H9 (cell line): ENCODE data around the gene MRPS33. TPM values are rescaled to one million over a fixed set of nuclear protein-coding genes. Genes with fewer than 3 reads are reported as not detected.

Experiments
- DNase-seq: peaks from one replicate; pipeline ENCODE4 v3.0.0-alpha.2; 2017
- H2AFZ ChIP-seq: one replicate; pipeline ENCODE4 v1.6.1; 2013; ENCODE audit warnings: mild to moderate bottlenecking, low read length, control low read depth, moderate library complexity
- H2AK5ac ChIP-seq: 2 replicates; pipeline ENCODE4 v1.6.1; 2013; ENCODE audit warnings: low read length, control low read depth, mixed read lengths; ENCODE audit not compliant: insufficient read length
- H2BK120ac ChIP-seq: one replicate; pipeline ENCODE4 v1.6.1; 2013; ENCODE audit warnings: low read depth, mild to moderate bottlenecking, low read length, control low read depth, inconsistent platforms; ENCODE audit not compliant: poor library complexity, severe bottlenecking
- H2BK12ac ChIP-seq: 2 replicates; pipeline ENCODE4 v1.6.1; 2013; ENCODE audit warnings: low read length, control low read depth, mixed read lengths, low read depth; ENCODE audit not compliant: insufficient read length
- H2BK15ac ChIP-seq: 2 replicates; pipeline ENCODE4 v1.6.1; 2013; ENCODE audit warnings: low read depth, low read length, control low read depth
- H2BK20ac ChIP-seq: one replicate; pipeline ENCODE4 v1.6.1; 2013; ENCODE audit warnings: low read depth, mild to moderate bottlenecking, low read length, control low read depth, inconsistent platforms; ENCODE audit not compliant: poor library complexity, severe bottlenecking
- H2BK5ac ChIP-seq: 2 replicates; pipeline ENCODE4 v1.6.1; 2013; ENCODE audit warnings: low read length, control low read depth, mixed read lengths; ENCODE audit not compliant: insufficient read length
- H3K14ac ChIP-seq: 2 replicates; pipeline ENCODE4 v1.6.1; 2013; ENCODE audit warnings: low read length, control low read depth; ENCODE audit not compliant: insufficient read depth
- H3K18ac ChIP-seq: 2 replicates; pipeline ENCODE4 v1.6.1; 2013; ENCODE audit warnings: low read depth, mild to moderate bottlenecking, mixed read lengths, low read length, control low read depth; ENCODE audit not compliant: insufficient read length
- H3K23ac ChIP-seq: 2 replicates; pipeline ENCODE4 v1.6.1; 2013; ENCODE audit warnings: low read length, control low read depth, mixed read lengths, low read depth; ENCODE audit not compliant: insufficient read length
- H3K23me2 ChIP-seq: 2 replicates; pipeline ENCODE4 v1.6.1; 2013; ENCODE audit warnings: low read depth, mild to moderate bottlenecking, mixed read lengths, low read length, control low read depth; ENCODE audit not compliant: insufficient read length, poor library complexity, severe bottlenecking
- H3K27ac ChIP-seq: 2 replicates; pipeline ENCODE4 v1.5.1; 2013; ENCODE audit warnings: low read length, control low read depth, mixed read lengths, low read depth; ENCODE audit not compliant: insufficient read length
- H3K27me3 ChIP-seq: 2 replicates; pipeline ENCODE4 v1.6.1; 2013; ENCODE audit warnings: low read length, control low read depth, inconsistent platforms; ENCODE audit not compliant: insufficient read depth
- H3K4ac ChIP-seq: 2 replicates; pipeline ENCODE4 v1.6.1; 2013; ENCODE audit warnings: low read depth, mild to moderate bottlenecking, control low read depth, inconsistent platforms, low read length, moderate library complexity
- H3K4me1 ChIP-seq: 2 replicates; pipeline ENCODE4 v1.6.1; 2013; ENCODE audit warnings: low read length, control low read depth, inconsistent platforms; ENCODE audit not compliant: insufficient read depth
- H3K4me2 ChIP-seq: 2 replicates; pipeline ENCODE4 v1.6.1; 2013; ENCODE audit warnings: low read length, control low read depth, mixed read lengths; ENCODE audit not compliant: insufficient read length, insufficient read depth
- H3K56ac ChIP-seq: 2 replicates; pipeline ENCODE4 v1.6.1; 2013; ENCODE audit warnings: low read depth, mild to moderate bottlenecking, mixed read lengths, low read length, control low read depth; ENCODE audit not compliant: insufficient read length
- H3K79me1 ChIP-seq: 2 replicates; pipeline ENCODE4 v1.6.1; 2013; ENCODE audit warnings: low read depth, mild to moderate bottlenecking, moderate library complexity, low read length, control low read depth, inconsistent platforms; ENCODE audit not compliant: insufficient read depth, poor library complexity, severe bottlenecking
- H3K79me2 ChIP-seq: 2 replicates; pipeline ENCODE4 v1.6.1; 2013; ENCODE audit warnings: low read length, control low read depth, inconsistent platforms; ENCODE audit not compliant: insufficient read depth
- H3K9ac ChIP-seq: 2 replicates; pipeline ENCODE4 v1.6.1; 2013; ENCODE audit warnings: low read length, control low read depth, mixed read lengths; ENCODE audit not compliant: insufficient read length; ENCODE audit errors: extremely low read depth
- H3K9me3 ChIP-seq: one replicate; pipeline ENCODE4 v1.6.1; 2013; ENCODE audit warnings: low read depth, low read length, inconsistent platforms; ENCODE audit not compliant: control insufficient read depth
- H3T11ph ChIP-seq: one replicate; pipeline ENCODE4 v1.6.1; 2013; ENCODE audit warnings: mild to moderate bottlenecking, low read length, control low read depth, inconsistent platforms
- H4K20me1 ChIP-seq: one replicate; pipeline ENCODE4 v1.6.1; 2013; ENCODE audit not compliant: control insufficient read depth, insufficient read length, insufficient read depth
- H4K5ac ChIP-seq: 2 replicates; pipeline ENCODE4 v1.6.1; 2013; ENCODE audit warnings: low read depth, mild to moderate bottlenecking, mixed read lengths, low read length, control low read depth; ENCODE audit not compliant: insufficient read length
- H4K8ac ChIP-seq: replicated peaks from 2 replicates; pipeline ENCODE4 v1.6.1; 2013; ENCODE audit warnings: low read length, control low read depth, mixed read lengths, low read depth; ENCODE audit not compliant: insufficient read length
- H4K91ac ChIP-seq: 2 replicates; pipeline ENCODE4 v1.6.1; 2013; ENCODE audit warnings: low read depth, mild to moderate bottlenecking, moderate library complexity, mixed read lengths, low read length, control low read depth; ENCODE audit not compliant: insufficient read length
- H3K27ac Mint-ChIP-seq, 3 experiments: 2 replicates in 2 of 3; 3 replicates in 1 of 3; pipeline ENCODE4 v1.8.0; 2020 to 2021; ENCODE audit warnings: mixed read lengths in 3 of 3, mild to moderate bottlenecking in 1 of 3, moderate library complexity in 1 of 3
- H3K27me3 Mint-ChIP-seq: 2 replicates; pipeline ENCODE4 v1.8.0; 2021; ENCODE audit warnings: low read depth, mild to moderate bottlenecking, moderate library complexity, mixed read lengths
- H3K36me3 Mint-ChIP-seq, 3 experiments: 2 replicates in 2 of 3; 3 replicates in 1 of 3; pipeline ENCODE4 v1.8.0; 2020 to 2021; ENCODE audit warnings: low read depth in 3 of 3, mixed read lengths in 3 of 3; ENCODE audit not compliant: insufficient read depth in 1 of 3
- H3K4me1 Mint-ChIP-seq, 2 experiments: 2 replicates each; pipeline ENCODE4 v1.8.0; 2020; ENCODE audit warnings: mixed read lengths in 2 of 2
- H3K4me3 Mint-ChIP-seq, 2 experiments: 2 replicates in 1 of 2; 3 replicates in 1 of 2; pipeline ENCODE4 v1.8.0; 2020 to 2021; ENCODE audit warnings: mild to moderate bottlenecking in 2 of 2, mixed read lengths in 2 of 2, moderate library complexity in 1 of 2
- H3K9me3 Mint-ChIP-seq, 2 experiments: 2 replicates in 1 of 2; 3 replicates in 1 of 2; pipeline ENCODE4 v1.8.0; 2020; ENCODE audit warnings: mild to moderate bottlenecking in 2 of 2, mixed read lengths in 2 of 2, moderate library complexity in 1 of 2
- WGBS: extraction: QIAGEN DNeasy Blood & Tissue Kit; methylation state at CpG from one replicate; pipeline ENCODE4 v1.1.7; 2013; ENCODE audit warnings: missing lambda C conversion rate, low lambda C conversion rate, mixed read lengths; ENCODE audit not compliant: insufficient read length; ENCODE audit errors: extremely low coverage; 5-methylcytosine and 5-hydroxymethylcytosine counted together
- total RNA-seq: library from RNA; stranded (reverse); gene quantifications from 2 replicates; pipeline ENCODE4 v1.2.1, GENCODE V29; 2021
- TF ChIP-seq, protein P1 (sequence below): fragments of 200-600 bp; sonication (generic); conservative IDR thresholded peaks from 3 replicates; pipeline ENCODE4 v1.8.0; 2021; ENCODE audit warnings: antibody characterized with exemption, mild to moderate bottlenecking

Gene MRPS33
- total RNA-seq, 1 experiment from 2014 or later: 64.2 TPM

- Histone ChIP-seq H4K8ac (no peak overlapping the region), H2BK5ac (no peak overlapping the region), H2BK20ac (no peak overlapping the region), H4K20me1 (no peaks in the 10 kb centered on the region), H2BK12ac (no peak overlapping the region), H2BK120ac (no peak overlapping the region), H4K5ac (no peak overlapping the region), H3K27ac (no peak overlapping the region), H3K4me2 (no peak overlapping the region), H3K79me2 (no peaks in the 10 kb centered on the region), H3K56ac (no peak overlapping the region), H3K18ac (no peak overlapping the region), H3K79me1 (no peaks in the 10 kb centered on the region), H3K4me1 (no peaks in the 10 kb centered on the region), H3K9me3 (no peaks in the 10 kb centered on the region), H3K4ac (no peak overlapping the region), H3K14ac (no peak overlapping the region), H3T11ph (no peak overlapping the region), H3K23me2 (no peaks in the 10 kb centered on the region), H3K23ac (no peak overlapping the region), H4K91ac (no peak overlapping the region), H2AFZ (no peak overlapping the region), H2AK5ac (no peak overlapping the region), H2BK15ac (no peak overlapping the region), H3K9ac (no peak overlapping the region), H3K27me3 (no peaks in the 10 kb centered on the region)
- no peak for DNase-seq
- no peaks in the 10 kb centered on the region for H3K27me3 Mint-ChIP-seq
- peaks cover 0 to 4% of the 10 kb centered on the region in 2 experiments; a peak in 3 of 5 replicates for H3K9me3 Mint-ChIP-seq
- peaks cover 0 to 3% of the 10 kb centered on the region in 2 experiments; a peak in 1 of 4 replicates for H3K4me1 Mint-ChIP-seq
- H3K27ac Mint-ChIP-seq: peak overlapping the region in 1 of 3 experiments; percentile 6; a peak in 1 of 7 replicates
- no CpG with 5 or more reads among the region's 2 CpGs for WGBS
- TF ChIP-seq, protein P1, sequence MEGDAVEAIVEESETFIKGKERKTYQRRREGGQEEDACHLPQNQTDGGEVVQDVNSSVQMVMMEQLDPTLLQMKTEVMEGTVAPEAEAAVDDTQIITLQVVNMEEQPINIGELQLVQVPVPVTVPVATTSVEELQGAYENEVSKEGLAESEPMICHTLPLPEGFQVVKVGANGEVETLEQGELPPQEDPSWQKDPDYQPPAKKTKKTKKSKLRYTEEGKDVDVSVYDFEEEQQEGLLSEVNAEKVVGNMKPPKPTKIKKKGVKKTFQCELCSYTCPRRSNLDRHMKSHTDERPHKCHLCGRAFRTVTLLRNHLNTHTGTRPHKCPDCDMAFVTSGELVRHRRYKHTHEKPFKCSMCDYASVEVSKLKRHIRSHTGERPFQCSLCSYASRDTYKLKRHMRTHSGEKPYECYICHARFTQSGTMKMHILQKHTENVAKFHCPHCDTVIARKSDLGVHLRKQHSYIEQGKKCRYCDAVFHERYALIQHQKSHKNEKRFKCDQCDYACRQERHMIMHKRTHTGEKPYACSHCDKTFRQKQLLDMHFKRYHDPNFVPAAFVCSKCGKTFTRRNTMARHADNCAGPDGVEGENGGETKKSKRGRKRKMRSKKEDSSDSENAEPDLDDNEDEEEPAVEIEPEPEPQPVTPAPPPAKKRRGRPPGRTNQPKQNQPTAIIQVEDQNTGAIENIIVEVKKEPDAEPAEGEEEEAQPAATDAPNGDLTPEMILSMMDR: no peak
- no peak overlapping the region for H3K4me3 Mint-ChIP-seq
- H3K36me3 Mint-ChIP-seq: no peaks in the 10 kb centered on the region
These were observed 32.8 kb downstream of the MRPS33 start for GRCh38 chr7:140981951-140982350.
